ENCODE results near the gene SPATS2. TPM values are rescaled to one million over a fixed set of nuclear protein-coding genes. Genes with fewer than 3 reads are reported as not detected.

SPATS2 gene
- total RNA-seq, 1 donor from 2014 or later = 5.9 TPM

- intact Hi-C loops (cut with micrococcal nuclease) = no loop called here
- Histone ChIP-seq H3K27me3 (ENCODE audit: low read depth) (peaks cover 13% of the 10 kb centered on the region), H3K4me1 (peaks cover 16% of the 10 kb centered on the region), H3K27ac (replicated peaks) (no peak overlapping the region), H3K9me3 (replicated peaks) (no peaks in the 10 kb centered on the region), H3K4me3 (no peak overlapping the region), H3K36me3 (no peaks in the 10 kb centered on the region)
- no peak for DNase-seq
- no peak for TF ChIP-seq CTCF (IDR thresholded peaks at IDR 0.05; ENCODE audit: borderline replicate concordance)
Observed at GRCh38 chr12:49325606-49326005, 41.7 kb upstream of the SPATS2 start.

- no peak for TF ChIP-seq CTCF (IDR thresholded peaks at IDR 0.05; ENCODE audit: borderline replicate concordance)
- Histone ChIP-seq H3K4me3 (no peak overlapping the region), H3K27me3 (ENCODE audit: low read depth) (peaks cover 29% of the 10 kb centered on the region), H3K9me3 (replicated peaks) (no peaks in the 10 kb centered on the region), H3K27ac (replicated peaks) (no peak overlapping the region), H3K36me3 (no peaks in the 10 kb centered on the region), H3K4me1 (peaks cover 20% of the 10 kb centered on the region)
- no peak for DNase-seq
- intact Hi-C loops (cut with micrococcal nuclease) = no loop called here
Observed at GRCh38 chr12:49327368-49327767, 39.9 kb upstream of the SPATS2 start.

GRCh38 chr12:49327887-49328286 is 39.4 kb upstream of the SPATS2 start:
- intact Hi-C loops (cut with micrococcal nuclease) = no loop called here

DNA sequence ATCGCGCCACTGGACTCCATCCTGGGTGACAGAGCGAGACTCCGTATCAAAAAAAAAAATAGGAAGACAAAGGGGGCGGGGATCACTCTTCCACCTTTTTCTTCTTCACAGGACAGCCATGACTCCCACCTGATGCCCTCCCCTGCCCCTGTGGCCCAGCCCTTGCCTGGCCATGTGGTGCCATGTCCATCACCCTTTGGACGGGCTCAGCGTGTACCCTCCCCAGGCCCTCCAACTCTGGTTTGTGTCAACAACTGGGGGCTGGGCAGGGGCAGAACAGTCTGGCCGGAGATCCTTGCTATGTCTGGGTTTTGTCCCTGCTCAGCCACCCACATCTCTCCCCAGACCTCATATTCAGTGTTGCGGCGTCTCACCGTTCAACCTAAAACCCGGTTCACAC is 38.4 kb upstream of the SPATS2 start:
- DNase-seq = no peak
- H3K4me3 ChIP-seq = no peak overlapping the region
- H3K4me1 ChIP-seq = peaks cover 9% of the 10 kb centered on the region
- H3K27ac ChIP-seq (replicated peaks) = no peak overlapping the region
- no peak for TF ChIP-seq CTCF (IDR thresholded peaks at IDR 0.05; ENCODE audit: borderline replicate concordance)
- H3K36me3 ChIP-seq = no peaks in the 10 kb centered on the region
- intact Hi-C loops (cut with micrococcal nuclease) = no loop called here
- no peaks in the 10 kb centered on the region for H3K9me3 ChIP-seq (replicated peaks)
- H3K27me3 ChIP-seq (ENCODE audit: low read depth) = peaks cover 44% of the 10 kb centered on the region

More at GRCh38 chr12:49327887-49328286, 39.4 kb upstream of the SPATS2 start:
- Histone ChIP-seq H3K36me3 (no peaks in the 10 kb centered on the region), H3K27ac (replicated peaks) (no peak overlapping the region), H3K9me3 (replicated peaks) (no peaks in the 10 kb centered on the region), H3K4me3 (no peak overlapping the region), H3K4me1 (peaks cover 16% of the 10 kb centered on the region), H3K27me3 (ENCODE audit: low read depth) (peaks cover 35% of the 10 kb centered on the region)
- no peak for TF ChIP-seq CTCF (IDR thresholded peaks at IDR 0.05; ENCODE audit: borderline replicate concordance)
- no peak for DNase-seq

DNA sequence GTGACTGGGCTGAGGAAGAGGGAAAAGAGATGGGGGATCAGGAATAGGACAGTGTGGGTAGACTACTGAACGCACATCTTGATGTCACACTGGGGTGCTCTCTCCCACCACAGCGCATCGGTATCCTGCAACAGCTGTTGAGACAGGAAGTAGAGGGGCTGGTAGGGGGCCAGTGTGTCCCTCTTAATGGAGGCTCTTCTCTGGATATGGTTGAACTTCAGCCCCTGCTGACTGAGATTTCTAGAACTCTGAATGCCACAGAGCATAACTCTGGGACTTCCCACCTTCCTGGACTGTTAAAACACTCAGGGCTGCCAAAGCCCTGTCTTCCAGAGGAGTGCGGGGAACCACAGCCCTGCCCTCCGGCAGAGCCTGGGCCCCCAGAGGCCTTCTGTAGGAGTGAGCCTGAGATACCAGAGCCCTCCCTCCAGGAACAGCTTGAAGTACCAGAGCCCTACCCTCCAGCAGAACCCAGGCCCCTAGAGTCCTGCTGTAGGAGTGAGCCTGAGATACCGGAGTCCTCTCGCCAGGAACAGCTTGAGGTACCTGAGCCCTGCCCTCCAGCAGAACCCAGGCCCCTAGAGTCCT is 37.1 kb upstream of the SPATS2 start:
- Histone ChIP-seq H3K27ac (replicated peaks) (no peak overlapping the region), H3K9me3 (replicated peaks) (no peaks in the 10 kb centered on the region), H3K4me1 (peaks cover 9% of the 10 kb centered on the region), H3K27me3 (ENCODE audit: low read depth) (peaks cover 57% of the 10 kb centered on the region), H3K36me3 (no peaks in the 10 kb centered on the region), H3K4me3 (no peak overlapping the region)
- DNase-seq = no peak
- intact Hi-C loops (cut with micrococcal nuclease) = no loop called here
- no peak for TF ChIP-seq CTCF (IDR thresholded peaks at IDR 0.05; ENCODE audit: borderline replicate concordance)
